Left cardiac atrium (tissue), 4 donors: ENCODE data around the gene CLDN5. TPM values are rescaled to one million over a fixed set of nuclear protein-coding genes. Genes with fewer than 3 reads are reported as not detected.
A peak's percentile ranks its signal among the peaks of the same experiment; 100 is the strongest.

ENCODE experiments used
- ATAC-seq, 2 donors: fragments of 200-7000 bp; cut with Tn5 transposase; one replicate each; pipeline ENCODE4 v1.9.1; 2020; ENCODE audit warnings: mild to moderate bottlenecking in 2 of 2, moderate library complexity in 2 of 2
- DNase-seq: peaks from one replicate; pipeline ENCODE4 v3.0.0-alpha.2; 2020
- intact Hi-C, 2 donors: fragments of 100-400 bp; cut with DNase I; formaldehyde crosslinking; loops; one replicate each; pipeline versions ENCODE4 v1.14.1 to v1.15.1; 2022 to 2023
- total RNA-seq, 2 donors: library from RNA; stranded (reverse); fragmentation: NEBNext Ultra II Directional; extraction: Animal tissue kit (Norgen Biotek cat#: 25700); gene quantifications; one replicate each; pipeline ENCODE4 v1.2.1, GENCODE V29; 2021
- donor health status: DM: no; HTN: yes; CAD: no.
- donor health status: DM: no; HTN: yes; CAD: no; lungs with severe emphysema.
- donor health status: DM: yes; HTN: yes; CAD: no.
- donor health status: Dilated cardiomyopathy.

Gene CLDN5
- total RNA-seq, 2 donors from 2014 or later = 23.3 to 42.1 TPM

- ATAC-seq (no peak), DNase-seq (no peak)
- intact Hi-C loops = no loop called here
Observed at GRCh38 chr22:19513823-19514222, 10.4 kb downstream of the CLDN5 start.

- DNase-seq (no peak), ATAC-seq (no peak)
- intact Hi-C loops = no loop called here
Observed at GRCh38 chr22:19510919-19511341, 13.3 kb downstream of the CLDN5 start.

GRCh38 chr22:19509923-19510322 is 14.3 kb downstream of the CLDN5 start:
- ATAC-seq (no peak), DNase-seq (no peak)
- intact Hi-C loops = no loop called here

GRCh38 chr22:19509191-19509590 is 15.0 kb downstream of the CLDN5 start:
- DNase-seq = no peak
- ATAC-seq = no peak
- intact Hi-C loops = no loop called here

GRCh38 chr22:19508024-19508776 is 16.0 kb downstream of the CLDN5 start:
- intact Hi-C loops = no loop called here
- no peak for DNase-seq
- ATAC-seq = no peak

GRCh38 chr22:19507534-19507861 is 16.7 kb downstream of the CLDN5 start:
- ATAC-seq = no peak
- no peak for DNase-seq
- intact Hi-C loops = no loop called here

GRCh38 chr22:19506212-19506611 is 18.0 kb downstream of the CLDN5 start:
- ATAC-seq (no peak), DNase-seq (no peak)
- intact Hi-C loops = no loop called here

- ATAC-seq = no peak
- intact Hi-C loops = no loop called here
- no peak for DNase-seq
Observed at GRCh38 chr22:19505735-19506126, 18.5 kb downstream of the CLDN5 start.

- intact Hi-C loops = no loop called here
- DNase-seq (no peak), ATAC-seq (no peak)
Observed at GRCh38 chr22:19504900-19505734, 19.1 kb downstream of the CLDN5 start.

GRCh38 chr22:19503869-19504268 is 20.3 kb downstream of the CLDN5 start:
- ATAC-seq (no peak), DNase-seq (no peak)
- intact Hi-C loops = no loop called here

GRCh38 chr22:19503367-19503766 is 20.8 kb downstream of the CLDN5 start:
- intact Hi-C loops = no loop called here
- no peak for ATAC-seq
- DNase-seq = no peak

- no peak for ATAC-seq
- intact Hi-C loops = no loop called here
- no peak for DNase-seq
Observed at GRCh38 chr22:19501897-19502447, 22.2 kb downstream of the CLDN5 start.

GRCh38 chr22:19499880-19500242 is 24.3 kb downstream of the CLDN5 start:
- intact Hi-C loops = loop anchor here (5.0 kb wide), 1 partner anchor 132 kb away; no protein-coding TSS in a partner anchor
- no peak for ATAC-seq
- no peak for DNase-seq

GRCh38 chr22:19499236-19499879 is 24.9 kb downstream of the CLDN5 start:
- ATAC-seq = no peak
- intact Hi-C loops = loop anchor here (5.0 kb wide), 1 partner anchor 133 kb away; no protein-coding TSS in a partner anchor

GRCh38 chr22:19498866-19499190 is 25.4 kb downstream of the CLDN5 start:
- intact Hi-C loops = loop anchor here (5.0 kb wide), 1 partner anchor 133 kb away; no protein-coding TSS in a partner anchor
- ATAC-seq = no peak

More at GRCh38 chr22:19499236-19499879, 24.9 kb downstream of the CLDN5 start:
- no peak for DNase-seq

GRCh38 chr22:19498154-19498865 is 25.9 kb downstream of the CLDN5 start:
- ATAC-seq (no peak), DNase-seq (no peak)
- intact Hi-C loops = loop anchor here (5.0 kb wide), 1 partner anchor 134 kb away; no protein-coding TSS in a partner anchor

More at GRCh38 chr22:19498866-19499190, 25.4 kb downstream of the CLDN5 start:
- DNase-seq = no peak

- ATAC-seq = peak in 1 of 2 donors; percentile 39
- intact Hi-C loops = loop anchor here (5.0 kb wide), 1 partner anchor 135 kb away; no protein-coding TSS in a partner anchor
- no peak for DNase-seq
Observed at GRCh38 chr22:19497245-19497644, 27.0 kb downstream of the CLDN5 start.

- no peak for ATAC-seq
- DNase-seq = no peak
- intact Hi-C loops = loop anchor here (5.0 kb wide), 1 partner anchor 136 kb away; no protein-coding TSS in a partner anchor
Observed at GRCh38 chr22:19496324-19496630, 27.9 kb downstream of the CLDN5 start.
